Measurements from ENCODE around the gene TRABD2B. TPM values are rescaled to one million over a fixed set of nuclear protein-coding genes. Genes with fewer than 3 reads are reported as not detected.

The TRABD2B gene
- total and polyA plus RNA-seq, 11 donors: 0.31 to 1.1 (median 0.80) TPM

- no peaks in the 10 kb centered on the region for H3K27me3 ChIP-seq
- no peak for ATAC-seq
- no peak overlapping the region for H3K4me3 ChIP-seq
- H3K36me3 ChIP-seq: no peaks in the 10 kb centered on the region
- WGBS, 4 donors: 32 to 47% (median 38%) methylated on average over 2 of the region's 2 CpGs
- no peaks in the 10 kb centered on the region for H3K9me3 ChIP-seq
- H3K27ac ChIP-seq: no peak overlapping the region
- no peak for TF ChIP-seq CTCF (IDR thresholded peaks at IDR 0.05)
- no peak for TF ChIP-seq POLR2A (IDR thresholded peaks at IDR 0.05)
- no peak for DNase-seq
- H3K4me1 ChIP-seq: no peaks in the 10 kb centered on the region
- intact Hi-C loops (cut with DNase I): no loop called here
These were observed 70.7 kb downstream of the TRABD2B start for GRCh38 chr1:47926461-47926999.

GRCh38 chr1:47924270-47925048 lies 72.7 kb downstream of the TRABD2B start:
- intact Hi-C loops (cut with DNase I): no loop called here
- Histone ChIP-seq H3K4me3 (no peak overlapping the region), H3K9me3 (no peaks in the 10 kb centered on the region), H3K36me3 (no peaks in the 10 kb centered on the region), H3K27ac (no peak overlapping the region), H3K4me1 (peaks cover 0 to under 1% (median 0%) of the 10 kb centered on the region in 12 donors), H3K27me3 (no peaks in the 10 kb centered on the region)
- no peak for TF ChIP-seq CTCF (IDR thresholded peaks at IDR 0.05)
- TF ChIP-seq POLR2A (IDR thresholded peaks at IDR 0.05): no peak
- DNase-seq: no peak
- ATAC-seq: no peak
- WGBS, 4 donors: 79 to 84% (median 83%) methylated on average over 7 of the region's 7 CpGs

GRCh38 chr1:47921935-47922415 lies 75.2 kb downstream of the TRABD2B start:
- ATAC-seq (no peak), DNase-seq (no peak)
- intact Hi-C loops (cut with DNase I): no loop called here
- Histone ChIP-seq H3K4me1 (peaks cover 0 to 17% (median 0%) of the 10 kb centered on the region in 12 donors), H3K36me3 (no peaks in the 10 kb centered on the region), H3K4me3 (no peak overlapping the region), H3K27ac (no peak overlapping the region), H3K27me3 (no peaks in the 10 kb centered on the region), H3K9me3 (no peaks in the 10 kb centered on the region)
- no peak for TF ChIP-seq POLR2A (IDR thresholded peaks at IDR 0.05)
- TF ChIP-seq CTCF (IDR thresholded peaks at IDR 0.05): no peak
- WGBS, 4 donors: 83 to 95% (median 92%) methylated on average over 3 to 4 of the region's 4 CpGs

- ATAC-seq (no peak), DNase-seq (no peak)
- no peak for TF ChIP-seq POLR2A (IDR thresholded peaks at IDR 0.05)
- no peak for TF ChIP-seq CTCF (IDR thresholded peaks at IDR 0.05)
- H3K27ac ChIP-seq: no peak overlapping the region
- 81 to 94% (median 86%) methylated on average over 3 of the region's 3 CpGs for WGBS, 4 donors
- no peaks in the 10 kb centered on the region for H3K9me3 ChIP-seq
- H3K36me3 ChIP-seq: no peaks in the 10 kb centered on the region
- intact Hi-C loops (cut with DNase I): loop anchor here in 1 of 10 donors (10.0 kb wide), 1 partner anchor 64 kb away; no protein-coding TSS in a partner anchor
- H3K4me3 ChIP-seq: no peak overlapping the region
- no peaks in the 10 kb centered on the region for H3K27me3 ChIP-seq
- H3K4me1 ChIP-seq: peaks cover 0 to 17% (median 0%) of the 10 kb centered on the region in 12 donors
These were observed 77.9 kb downstream of the TRABD2B start for GRCh38 chr1:47919113-47919833.
